GM21390 (cell line): ENCODE data around the gene ITGB3BP.
"Not testable (repeated sequence)": the region's sequence is repeated elsewhere in the genome, so short reads cannot be mapped to it uniquely, and the experiment has no call there.

Experiments
- ATAC-seq: cut with Tn5 transposase; IDR thresholded peaks from one replicate; pipeline ENCODE4 v1.9.1; 2021; ENCODE audit not compliant: unreplicated experiment

The ITGB3BP gene

GRCh38 chr1:63509718-63510117 lies 13.3 kb downstream of the ITGB3BP start:
- ATAC-seq: no peak

GRCh38 chr1:63506782-63507181 lies 16.2 kb downstream of the ITGB3BP start:
- ATAC-seq: no peak

GRCh38 chr1:63501256-63501655 lies 21.8 kb downstream of the ITGB3BP start:
- no peak for ATAC-seq

- no peak for ATAC-seq
Observed at GRCh38 chr1:63498106-63498505, 24.9 kb downstream of the ITGB3BP start.

- ATAC-seq: no peak
Observed at GRCh38 chr1:63497577-63497976, 25.4 kb downstream of the ITGB3BP start.

- no peak for ATAC-seq
Observed at GRCh38 chr1:63487336-63488065, 35.5 kb downstream of the ITGB3BP start.

GRCh38 chr1:63486629-63487028 lies 36.4 kb downstream of the ITGB3BP start:
- ATAC-seq: no peak

GRCh38 chr1:63480057-63480456 lies 43.0 kb downstream of the ITGB3BP start:
- no peak for ATAC-seq

GRCh38 chr1:63475761-63476160 lies 47.3 kb downstream of the ITGB3BP start:
- ATAC-seq: no peak

- not testable (repeated sequence) for ATAC-seq
Observed at GRCh38 chr1:63468683-63469082, 54.3 kb downstream of the ITGB3BP start.

- no peak for ATAC-seq
Observed at GRCh38 chr1:63466759-63467158, 56.3 kb downstream of the ITGB3BP start.

GRCh38 chr1:63466181-63466580 lies 56.8 kb downstream of the ITGB3BP start:
- ATAC-seq: no peak

GRCh38 chr1:63463248-63463647 lies 59.8 kb downstream of the ITGB3BP start:
- ATAC-seq: no peak

GRCh38 chr1:63461661-63462230 lies 61.3 kb downstream of the ITGB3BP start:
- ATAC-seq: no peak

GRCh38 chr1:63458750-63459149 lies 64.3 kb downstream of the ITGB3BP start:
- ATAC-seq: no peak

GRCh38 chr1:63454269-63454668 lies 68.8 kb downstream of the ITGB3BP start:
- no peak for ATAC-seq

GRCh38 chr1:63453232-63453631 lies 69.8 kb downstream of the ITGB3BP start:
- no peak for ATAC-seq

GRCh38 chr1:63450416-63450815 lies 72.6 kb downstream of the ITGB3BP start:
- no peak for ATAC-seq

GRCh38 chr1:63448731-63449246 lies 74.2 kb downstream of the ITGB3BP start:
- ATAC-seq: no peak

GRCh38 chr1:63442141-63442475 lies 80.9 kb downstream of the ITGB3BP start:
- no peak for ATAC-seq

GRCh38 chr1:63435161-63435560 lies 87.9 kb downstream of the ITGB3BP start:
- no peak for ATAC-seq

GRCh38 chr1:63429281-63429680 lies 93.7 kb downstream of the ITGB3BP start:
- ATAC-seq: no peak

- ATAC-seq: no peak
Observed at GRCh38 chr1:63428815-63429214, 94.2 kb downstream of the ITGB3BP start.
